KOPT-K1 (cell line): ENCODE measurements around the gene PLEKHH1.

ENCODE experiments used
- H3K27ac ChIP-seq: fragments of 200-600 bp; sonication (generic); 2 replicates; pipeline ENCODE4 v1.5.1; 2016; ENCODE audit warnings: antibody characterized with exemption, mild to moderate bottlenecking, low read depth, low read length; ENCODE audit not compliant: poor library complexity, severe bottlenecking
- H3K36me3 ChIP-seq: fragments of 200-600 bp; sonication (generic); 2 replicates; pipeline ENCODE4 v1.5.1; 2017; ENCODE audit warnings: antibody characterized with exemption, mild to moderate bottlenecking, low read length, moderate library complexity; ENCODE audit not compliant: insufficient read depth
- H3K9me3 ChIP-seq: fragments of 200-600 bp; sonication (generic); 2 replicates; pipeline ENCODE4 v1.5.1; 2017; ENCODE audit warnings: antibody characterized with exemption, low read length, mild to moderate bottlenecking; ENCODE audit not compliant: insufficient read depth, poor library complexity, severe bottlenecking

Gene PLEKHH1

DNA sequence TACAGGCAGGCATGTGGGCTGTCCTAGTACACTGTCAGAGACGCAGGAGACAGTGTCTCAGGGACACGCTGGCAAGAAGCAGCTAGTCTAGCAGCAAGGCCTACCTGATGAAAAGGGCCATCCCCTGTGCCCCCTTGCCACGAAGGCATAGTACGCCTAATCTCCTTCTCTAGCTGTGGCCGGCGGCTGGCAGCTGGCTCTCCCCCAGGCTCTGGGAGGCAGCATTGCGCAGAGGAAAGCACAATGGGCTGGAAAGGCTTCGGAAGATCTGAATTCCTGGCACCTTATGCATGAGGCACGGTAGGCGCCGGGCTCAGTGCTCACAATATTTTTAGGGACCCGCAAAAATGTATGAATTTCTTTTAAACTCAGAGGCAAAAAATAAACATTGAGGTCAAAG, 16.0 kb upstream of the PLEKHH1 start:
- Histone ChIP-seq H3K36me3 (no peaks in the 10 kb centered on the region), H3K9me3 (no peaks in the 10 kb centered on the region), H3K27ac (no peak overlapping the region)

DNA sequence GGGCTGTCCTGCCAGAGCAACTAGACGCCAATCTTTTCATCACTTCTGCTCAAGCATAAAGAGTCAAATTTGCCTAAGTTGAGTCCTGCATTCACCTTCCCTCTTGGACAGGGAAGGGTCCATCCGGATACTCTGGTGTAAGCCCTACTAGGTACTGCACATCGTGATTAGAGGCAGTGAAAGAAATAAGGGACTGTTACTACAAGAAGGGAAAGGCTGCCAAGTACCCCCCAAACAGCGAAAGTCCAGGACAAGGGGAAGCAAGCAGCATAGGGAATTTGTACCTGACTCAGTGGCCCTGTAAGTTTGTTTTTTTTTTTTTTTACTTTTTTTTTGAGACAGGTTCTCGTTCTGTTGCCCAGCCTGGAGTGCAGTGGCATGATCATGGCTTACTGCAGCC, 13.7 kb upstream of the PLEKHH1 start:
- H3K27ac ChIP-seq: no peak overlapping the region
- H3K36me3 ChIP-seq: no peaks in the 10 kb centered on the region
- H3K9me3 ChIP-seq: no peaks in the 10 kb centered on the region

DNA sequence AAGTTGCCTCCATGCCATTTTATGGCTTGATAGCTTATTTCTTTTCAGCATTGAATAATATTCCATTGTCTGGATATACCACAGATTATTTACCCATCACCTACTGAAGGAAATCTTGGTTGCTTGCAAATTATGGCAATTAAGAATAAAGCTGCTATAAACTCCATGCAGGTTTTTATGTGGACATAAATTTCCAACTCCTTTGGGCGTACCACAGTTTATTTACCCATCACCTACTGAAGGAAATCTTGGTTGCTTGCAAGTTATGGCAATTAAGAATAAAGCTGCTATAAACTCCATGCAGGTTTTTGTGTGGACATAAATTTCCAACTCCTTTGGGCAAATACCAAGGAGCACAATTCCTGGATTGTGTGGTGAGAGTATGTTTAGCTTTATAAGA, 12.6 kb upstream of the PLEKHH1 start:
- no peaks in the 10 kb centered on the region for H3K9me3 ChIP-seq
- H3K36me3 ChIP-seq: no peaks in the 10 kb centered on the region
- H3K27ac ChIP-seq: no peak overlapping the region

DNA sequence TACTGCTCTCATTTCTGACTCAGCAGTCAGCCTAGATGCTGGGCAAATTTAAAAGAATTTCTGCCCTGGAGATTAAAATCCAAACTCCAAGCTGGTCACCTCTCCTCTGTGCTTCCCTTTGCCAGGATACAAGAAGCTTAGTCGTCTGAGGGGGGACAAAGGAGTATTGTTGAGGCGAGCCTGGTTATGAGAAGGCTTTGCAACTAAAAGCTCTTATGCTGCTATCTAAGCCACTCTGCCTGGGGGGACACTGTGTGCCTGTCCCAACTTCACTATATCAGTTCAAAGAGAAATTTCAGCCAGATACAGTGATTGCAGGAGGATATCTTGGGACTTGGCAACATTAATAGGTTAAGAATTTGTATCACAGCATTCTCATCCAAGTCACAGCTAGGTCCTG, 10.8 kb upstream of the PLEKHH1 start:
- no peak overlapping the region for H3K27ac ChIP-seq
- no peaks in the 10 kb centered on the region for H3K36me3 ChIP-seq
- H3K9me3 ChIP-seq: no peaks in the 10 kb centered on the region

DNA sequence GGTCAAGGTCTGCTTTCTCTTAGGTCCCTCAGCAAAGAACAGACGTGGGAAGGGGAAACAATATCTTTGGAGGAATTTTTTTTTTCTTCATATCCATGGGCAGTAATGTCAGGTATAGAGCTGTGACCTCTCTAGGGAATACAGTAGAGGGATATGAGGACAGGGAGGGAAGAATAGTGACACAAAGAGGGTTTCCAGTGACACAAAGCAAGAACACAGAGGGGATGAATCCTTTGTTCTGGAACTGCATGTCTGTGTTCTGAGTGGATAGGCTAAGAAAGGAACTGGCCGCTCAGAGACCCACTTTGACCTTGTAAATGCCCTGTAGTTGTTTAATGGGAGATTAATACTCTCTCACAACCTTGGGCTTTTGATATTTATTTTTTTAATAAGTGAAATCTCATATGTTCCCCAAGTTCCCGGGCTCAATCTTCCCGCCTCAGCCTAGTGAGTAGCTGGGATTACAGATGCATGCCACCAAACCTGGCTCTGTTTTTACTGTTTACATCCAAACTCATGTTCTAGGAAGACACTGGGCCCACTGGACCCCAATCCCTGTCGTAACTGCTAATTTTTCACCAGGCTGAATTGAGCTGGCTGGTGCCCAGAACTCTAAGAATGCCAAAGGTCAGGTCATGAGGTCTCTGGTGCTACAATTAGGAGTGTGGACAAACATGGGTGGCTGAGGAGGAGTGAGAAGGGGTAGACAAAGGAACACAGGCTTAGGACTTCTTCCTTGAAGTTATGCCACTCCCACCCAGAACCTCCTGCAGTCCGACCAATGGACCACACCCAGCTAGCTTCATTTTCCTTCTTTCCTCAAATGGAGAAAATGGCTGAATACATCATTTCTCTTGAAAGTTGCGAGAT, 9.1 kb upstream of the PLEKHH1 start:
- H3K36me3 ChIP-seq: no peaks in the 10 kb centered on the region
- H3K27ac ChIP-seq: no peak overlapping the region
- no peaks in the 10 kb centered on the region for H3K9me3 ChIP-seq

DNA sequence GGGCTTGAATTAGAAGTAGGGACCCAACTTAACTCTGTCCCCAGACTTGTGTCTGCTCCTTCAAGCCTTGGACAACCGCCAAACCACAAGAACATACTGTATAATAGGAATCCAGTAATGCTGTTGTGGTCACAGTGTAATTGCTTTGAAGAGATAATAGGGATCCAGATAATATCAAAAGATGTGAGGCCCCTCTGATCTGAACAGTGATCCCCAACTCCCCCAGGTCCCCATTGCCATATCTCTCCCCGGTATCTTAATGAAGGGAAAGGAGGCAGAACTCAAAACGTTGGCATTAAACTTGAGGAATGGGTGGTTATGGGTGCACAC, 8.5 kb upstream of the PLEKHH1 start:
- Histone ChIP-seq H3K36me3 (no peaks in the 10 kb centered on the region), H3K27ac (no peak overlapping the region), H3K9me3 (no peaks in the 10 kb centered on the region)

DNA sequence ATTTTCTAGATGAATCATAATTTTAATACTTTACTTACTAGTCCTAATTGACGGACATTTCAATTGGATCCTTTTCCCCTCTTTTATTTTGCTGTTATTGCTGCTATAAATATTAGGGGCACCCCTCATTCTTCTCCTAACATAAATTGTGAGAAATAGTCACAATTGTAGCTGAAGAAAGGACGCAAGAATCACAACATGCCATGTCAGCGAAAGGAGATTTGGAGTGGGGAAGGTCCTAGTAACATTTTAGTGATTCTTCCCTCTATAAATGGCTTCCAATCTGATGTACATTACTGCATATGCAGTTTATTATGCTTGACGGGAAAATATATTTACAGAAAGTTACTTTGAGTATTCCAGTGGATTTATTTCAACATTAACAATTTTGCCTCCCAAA, 7.7 kb upstream of the PLEKHH1 start:
- Histone ChIP-seq H3K36me3 (no peaks in the 10 kb centered on the region), H3K9me3 (no peaks in the 10 kb centered on the region), H3K27ac (no peak overlapping the region)

DNA sequence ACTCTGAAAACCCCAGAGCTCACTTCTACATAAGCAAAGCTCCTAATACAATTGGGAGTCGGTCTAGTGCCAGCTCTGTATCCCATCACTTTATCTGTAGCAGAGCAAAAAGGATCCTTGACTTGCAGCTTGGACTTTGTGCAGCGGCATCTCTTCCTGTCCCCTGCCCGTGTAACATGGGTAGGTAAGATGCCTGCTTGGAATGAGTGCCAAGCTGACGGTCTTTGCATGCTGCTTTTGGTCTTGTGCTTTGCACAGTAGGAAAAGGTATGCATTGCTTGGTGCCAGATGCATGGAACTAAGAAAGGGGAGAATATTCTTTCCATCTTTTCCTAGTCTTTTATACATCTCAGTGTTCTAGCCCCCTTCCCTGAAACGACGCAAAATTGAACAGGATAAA, 6.9 kb upstream of the PLEKHH1 start:
- no peaks in the 10 kb centered on the region for H3K36me3 ChIP-seq
- no peak overlapping the region for H3K27ac ChIP-seq
- H3K9me3 ChIP-seq: no peaks in the 10 kb centered on the region

DNA sequence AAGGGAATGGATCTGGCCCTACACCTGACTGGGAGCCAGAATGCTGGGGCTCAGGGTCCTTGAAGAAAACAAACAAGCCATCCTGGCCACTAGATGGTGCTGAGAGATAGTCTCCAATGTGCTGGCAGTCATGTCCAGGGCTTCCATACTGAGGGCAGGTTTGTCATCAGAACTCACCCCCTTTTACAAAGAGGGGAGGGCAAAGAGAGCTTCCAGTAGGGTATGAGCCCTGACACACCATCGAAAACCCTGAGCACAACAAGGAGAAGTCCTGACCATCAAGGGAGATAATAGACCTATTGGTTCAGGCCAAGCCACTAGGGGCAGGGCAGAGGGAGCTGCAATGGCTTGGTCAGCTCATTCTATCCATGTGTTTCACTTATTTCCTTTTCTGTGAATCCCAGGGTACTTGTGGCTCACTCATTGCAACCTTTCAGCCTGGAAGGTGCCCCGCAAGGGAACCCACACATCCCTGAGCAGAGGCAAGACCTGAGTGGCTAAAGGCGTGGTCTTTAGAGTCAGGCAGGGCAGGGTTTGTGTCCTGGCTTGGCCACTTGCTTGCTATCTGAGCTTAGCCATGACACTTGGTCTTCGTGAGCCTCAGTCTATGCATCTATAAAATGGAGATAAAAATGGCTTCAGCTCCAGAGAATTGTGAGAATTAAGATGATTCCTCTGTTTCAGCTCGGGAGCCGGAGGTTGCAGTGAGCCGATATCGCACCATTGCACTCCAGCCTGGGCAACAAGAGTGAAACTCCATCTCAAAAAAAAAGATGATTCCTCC, 6.2 kb upstream of the PLEKHH1 start:
- no peaks in the 10 kb centered on the region for H3K9me3 ChIP-seq
- no peaks in the 10 kb centered on the region for H3K36me3 ChIP-seq
- H3K27ac ChIP-seq: no peak overlapping the region

DNA sequence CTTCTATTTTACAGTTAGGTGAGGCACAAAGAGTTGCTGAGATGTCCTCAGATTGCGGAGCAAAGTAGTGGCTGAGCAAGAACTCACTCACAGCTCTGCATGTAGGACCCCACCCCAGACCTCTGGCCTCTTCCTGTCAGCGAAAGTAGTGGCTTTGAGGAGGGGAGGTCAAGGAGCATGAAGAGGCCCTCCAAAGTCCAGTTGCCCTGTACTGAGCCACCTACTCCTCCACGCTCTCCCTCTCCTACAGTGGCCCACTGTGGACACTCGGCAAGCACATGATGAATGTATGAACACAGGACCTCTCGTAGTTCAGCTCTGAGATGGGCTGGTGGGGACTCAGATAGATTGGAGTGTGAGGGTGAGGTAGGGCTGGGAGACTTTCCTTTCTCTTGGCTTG, 5.3 kb upstream of the PLEKHH1 start:
- no peaks in the 10 kb centered on the region for H3K36me3 ChIP-seq
- H3K27ac ChIP-seq: no peak overlapping the region
- H3K9me3 ChIP-seq: no peaks in the 10 kb centered on the region

DNA sequence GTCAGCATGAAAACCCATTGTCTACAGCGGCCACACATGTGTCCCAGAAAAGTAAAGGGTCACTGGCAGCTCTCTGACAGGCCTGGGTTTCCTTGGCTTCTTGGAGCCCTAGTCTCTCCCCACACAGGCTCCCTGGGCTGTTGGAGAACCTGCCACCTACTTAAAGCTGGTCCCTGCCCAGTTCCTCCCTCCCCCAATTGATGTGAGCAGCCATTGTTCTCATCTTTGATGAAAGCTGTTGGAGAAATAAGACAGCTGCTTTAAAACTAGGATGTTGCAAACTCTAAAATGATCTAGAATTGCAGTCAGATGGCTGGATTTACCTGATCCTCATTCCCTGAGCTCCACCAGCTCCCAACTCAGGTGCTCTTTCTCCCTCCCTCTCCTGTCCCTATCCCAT, 4.8 kb upstream of the PLEKHH1 start:
- no peak overlapping the region for H3K27ac ChIP-seq
- H3K36me3 ChIP-seq: no peaks in the 10 kb centered on the region
- no peaks in the 10 kb centered on the region for H3K9me3 ChIP-seq

DNA sequence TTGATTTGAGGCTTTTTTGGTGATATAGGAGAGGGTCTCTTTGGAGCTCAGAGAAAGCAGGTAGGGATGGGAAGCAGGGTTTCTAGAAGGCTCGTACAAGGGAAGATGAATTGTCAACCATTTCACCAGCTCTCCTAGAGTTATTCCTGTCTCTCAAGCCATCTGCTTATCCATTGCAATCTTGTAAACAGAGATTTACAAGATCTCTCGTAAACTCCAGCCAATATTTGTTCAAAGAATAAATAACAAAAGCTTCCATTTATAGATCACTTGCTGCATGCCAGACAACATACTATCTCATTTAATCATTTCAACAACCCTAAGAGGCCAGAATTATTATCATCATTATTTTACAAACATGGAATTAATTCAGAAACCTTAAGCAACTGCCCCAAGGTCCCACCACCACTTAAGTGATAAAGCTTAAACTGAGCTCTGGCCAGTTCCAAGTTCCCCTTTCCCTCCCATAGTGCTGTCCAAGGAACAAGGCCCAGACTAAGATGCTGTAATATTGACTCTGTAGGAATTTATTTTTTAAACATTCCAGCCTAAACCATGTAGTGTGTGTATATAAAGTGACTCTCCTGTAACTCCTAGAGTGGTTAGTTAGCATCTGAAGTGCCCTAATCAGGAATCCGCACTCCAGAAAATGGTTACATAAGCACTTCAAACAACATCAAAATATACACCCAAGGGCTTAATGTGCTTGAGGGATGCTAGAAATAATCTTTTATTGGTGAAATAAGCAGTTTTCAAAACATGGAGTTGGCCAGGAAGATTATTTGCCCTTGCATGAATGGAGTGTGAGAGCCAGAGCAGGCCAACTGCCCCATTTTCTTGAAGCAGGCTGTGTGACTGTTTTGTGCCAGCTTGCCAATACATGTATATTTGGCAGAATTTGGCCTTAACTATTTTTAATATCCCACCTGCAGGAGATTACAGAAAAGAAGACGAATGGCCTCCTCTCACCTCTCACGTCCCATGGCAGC, 2.8 kb upstream of the PLEKHH1 start:
- Histone ChIP-seq H3K9me3 (no peaks in the 10 kb centered on the region), H3K27ac (no peak overlapping the region), H3K36me3 (no peaks in the 10 kb centered on the region)

DNA sequence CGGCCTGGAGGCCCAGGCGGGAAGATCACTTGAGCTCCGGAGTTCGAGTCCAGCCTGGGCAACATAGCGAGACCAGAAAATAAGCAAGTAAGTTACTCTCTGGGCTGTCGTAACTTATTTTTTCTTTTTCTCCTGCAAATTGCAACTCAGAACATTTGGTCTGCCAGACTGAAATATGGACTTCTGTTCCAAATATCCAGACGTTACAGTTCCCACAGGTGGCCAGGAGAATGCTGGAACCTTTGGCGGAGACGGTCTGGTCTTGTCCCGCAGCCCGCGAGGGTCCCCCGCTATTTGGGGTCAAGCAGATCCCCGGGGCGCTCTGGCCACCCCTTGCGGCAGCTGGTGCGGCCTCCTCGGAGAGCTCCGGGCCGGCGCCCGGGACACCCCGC, 488 bp upstream of the PLEKHH1 start:
- H3K9me3 ChIP-seq: no peaks in the 10 kb centered on the region
- H3K36me3 ChIP-seq: no peaks in the 10 kb centered on the region
- no peak overlapping the region for H3K27ac ChIP-seq

DNA sequence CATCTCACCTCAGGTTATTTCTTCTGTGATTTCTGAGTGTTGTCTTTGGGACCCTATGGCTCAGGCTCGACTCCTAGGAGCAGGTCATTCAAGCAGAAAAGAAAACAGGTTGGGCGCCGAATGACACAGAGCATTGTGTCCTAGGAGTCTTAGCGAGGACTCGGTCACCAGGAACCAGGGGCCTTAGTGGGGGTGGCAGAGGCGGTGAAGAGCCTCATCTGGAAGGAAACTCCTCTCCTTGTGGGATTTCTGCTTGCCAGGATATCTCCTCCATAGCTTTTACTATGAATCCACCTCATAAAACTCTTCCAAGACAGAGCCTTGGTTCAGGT, 630 bp downstream of the PLEKHH1 start:
- no peaks in the 10 kb centered on the region for H3K36me3 ChIP-seq
- no peaks in the 10 kb centered on the region for H3K9me3 ChIP-seq
- no peak overlapping the region for H3K27ac ChIP-seq

DNA sequence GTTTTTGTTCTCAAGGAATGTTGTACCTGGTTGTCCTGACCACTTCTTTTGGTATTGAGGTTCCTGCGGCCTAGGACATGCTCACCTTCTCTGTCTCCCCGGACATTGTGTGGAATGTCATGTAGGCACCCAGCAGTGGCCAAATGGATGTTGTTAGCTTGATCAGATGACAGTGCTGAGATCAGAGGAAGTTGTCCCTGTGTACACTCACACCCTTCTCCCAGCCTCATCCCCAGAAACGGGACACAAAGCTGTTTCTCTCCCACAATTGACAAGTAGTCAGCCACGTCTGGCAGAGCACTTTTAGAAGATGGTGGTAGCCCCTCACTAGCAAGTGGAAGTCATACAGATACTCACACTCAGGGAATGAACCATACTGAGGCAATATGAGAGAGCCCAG, 3.0 kb downstream of the PLEKHH1 start:
- no peaks in the 10 kb centered on the region for H3K9me3 ChIP-seq
- no peak overlapping the region for H3K27ac ChIP-seq
- no peaks in the 10 kb centered on the region for H3K36me3 ChIP-seq
